GM19468 (cell line): ENCODE results near the gene NEO1.

Experiments
- ATAC-seq: cut with Tn5 transposase; IDR thresholded peaks from one replicate; pipeline ENCODE4 v1.9.1; 2021; ENCODE audit warnings: mild to moderate bottlenecking, moderate library complexity, moderate number of reproducible peaks; ENCODE audit not compliant: unreplicated experiment; ENCODE audit errors: extremely low read depth

Gene NEO1

DNA sequence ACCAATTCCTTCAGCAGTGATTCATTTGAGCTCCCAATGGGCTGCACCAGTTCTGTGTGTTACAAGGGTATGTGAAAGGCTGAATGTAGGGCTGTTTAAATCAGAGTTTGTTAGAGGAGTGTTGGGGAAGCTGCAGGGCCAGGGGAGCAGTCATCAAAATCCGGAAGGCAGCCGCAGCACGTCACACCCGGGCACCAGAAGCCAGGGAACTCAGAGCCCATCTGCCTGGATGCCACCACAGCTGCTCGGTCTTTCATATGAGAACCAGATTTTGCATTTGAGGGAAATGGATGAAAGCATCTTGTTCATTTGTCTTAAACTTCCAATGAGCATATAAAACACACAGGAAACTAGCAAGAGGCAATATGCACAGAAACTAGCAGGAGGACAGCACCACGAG lies 24.2 kb upstream of the NEO1 start:
- no peak for ATAC-seq

- no peak for ATAC-seq
Observed at GRCh38 chr15:73028831-73029451, 23.3 kb upstream of the NEO1 start.

DNA sequence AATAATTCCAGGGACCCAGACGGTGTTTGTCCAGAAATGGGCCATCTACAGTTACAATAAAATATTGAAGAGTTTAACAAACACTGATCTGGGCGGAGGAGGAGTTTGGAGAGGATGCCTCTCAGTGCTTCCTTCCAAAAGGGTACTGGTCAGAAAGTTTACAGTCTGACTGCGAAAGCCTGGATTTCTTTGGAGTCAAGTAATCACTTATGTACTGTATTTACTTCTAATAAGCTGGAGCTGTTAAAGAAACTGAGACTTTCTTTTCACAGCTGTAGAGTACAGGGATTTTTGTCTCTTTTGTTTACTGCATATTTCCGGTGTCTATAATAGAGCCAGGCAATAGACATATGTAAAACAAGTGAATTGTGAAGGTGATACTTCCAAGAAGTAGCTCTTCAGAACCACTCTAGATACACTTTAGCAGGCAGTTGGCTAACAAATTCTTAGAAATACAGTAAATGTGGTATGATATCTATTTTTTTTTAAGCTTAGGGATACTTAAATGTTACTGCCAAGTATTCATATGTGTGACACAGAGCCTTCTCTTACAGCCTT lies 22.1 kb upstream of the NEO1 start:
- ATAC-seq = no peak

DNA sequence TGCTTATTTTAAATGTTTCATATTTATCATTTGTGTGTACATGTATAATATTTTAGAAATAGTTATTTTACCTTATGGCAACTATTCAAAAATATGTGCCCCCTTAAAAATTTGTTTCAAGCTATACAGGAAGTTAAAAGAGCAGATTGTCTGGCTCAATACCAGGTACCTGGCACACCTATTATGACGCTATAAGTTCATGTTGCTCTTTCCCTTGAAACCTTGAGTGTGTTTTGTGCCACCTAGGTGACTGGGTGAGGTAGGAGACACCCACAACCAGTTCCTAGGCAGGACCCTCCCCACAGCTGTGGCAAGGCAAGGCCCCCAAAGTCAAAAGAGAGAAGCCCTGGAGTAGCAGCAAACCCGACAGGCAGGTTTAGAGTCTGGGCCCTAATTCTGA lies 20.6 kb upstream of the NEO1 start:
- no peak for ATAC-seq

GRCh38 chr15:73033611-73034010 lies 18.7 kb upstream of the NEO1 start:
- no peak for ATAC-seq

DNA sequence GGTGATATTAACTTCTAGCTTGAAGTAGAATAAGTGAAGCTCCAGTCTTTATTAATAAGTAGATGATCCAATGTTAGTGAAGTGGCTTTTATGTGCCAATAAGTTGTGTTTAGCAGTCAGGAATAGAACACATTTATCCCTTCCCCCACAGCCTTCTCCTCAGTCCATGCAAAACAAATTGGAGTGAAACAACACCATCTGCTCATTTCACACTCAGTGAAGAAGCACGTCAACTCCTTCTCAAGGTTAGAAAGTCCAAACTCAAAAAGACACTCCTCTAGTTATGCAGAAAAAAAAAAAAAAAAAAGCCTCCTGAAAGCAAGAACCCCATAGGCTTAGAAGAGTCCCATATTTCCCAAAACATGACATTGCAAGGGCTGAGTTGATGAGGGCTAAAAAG lies 18.0 kb upstream of the NEO1 start:
- no peak for ATAC-seq

- no peak for ATAC-seq
Observed at GRCh38 chr15:73035221-73035620, 17.0 kb upstream of the NEO1 start.

DNA sequence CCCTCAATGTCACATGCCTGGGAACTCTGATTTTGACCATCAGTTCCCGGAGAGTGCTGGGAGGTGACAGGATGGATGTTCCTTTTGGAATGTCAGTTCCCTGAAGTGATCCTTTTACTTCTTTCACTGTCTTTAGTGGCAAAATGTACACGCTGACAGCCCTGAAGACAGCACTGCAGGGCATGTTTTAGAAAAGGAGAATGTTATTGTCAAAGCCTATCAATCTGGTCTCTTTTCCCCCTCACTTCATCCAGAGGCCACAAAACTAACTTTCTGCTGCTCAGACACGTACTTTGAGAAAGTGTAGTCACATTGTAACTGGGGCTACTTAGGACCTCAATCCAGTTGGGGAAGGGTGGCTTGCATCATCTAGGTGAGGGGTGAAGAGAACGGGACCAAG lies 14.0 kb upstream of the NEO1 start:
- ATAC-seq = no peak

DNA sequence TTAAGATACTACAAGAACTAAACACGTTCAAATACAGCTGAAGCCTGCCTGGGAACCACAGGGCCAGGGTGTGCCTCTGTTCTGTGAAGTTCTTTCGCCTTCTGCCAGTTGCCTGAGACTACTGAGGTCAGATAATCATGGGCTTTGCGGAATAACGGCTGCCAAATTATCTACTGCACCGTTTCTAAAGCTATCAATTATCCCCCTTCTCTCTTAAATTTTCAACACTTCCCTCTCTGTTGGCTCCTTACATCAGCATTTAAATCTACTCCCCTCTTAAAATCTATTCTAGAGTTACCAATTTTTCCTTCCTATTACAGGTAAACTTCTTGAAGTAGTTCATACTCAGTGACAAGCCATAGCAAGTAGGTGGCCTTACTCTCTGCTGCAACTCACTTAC lies 6.2 kb upstream of the NEO1 start:
- no peak for ATAC-seq

DNA sequence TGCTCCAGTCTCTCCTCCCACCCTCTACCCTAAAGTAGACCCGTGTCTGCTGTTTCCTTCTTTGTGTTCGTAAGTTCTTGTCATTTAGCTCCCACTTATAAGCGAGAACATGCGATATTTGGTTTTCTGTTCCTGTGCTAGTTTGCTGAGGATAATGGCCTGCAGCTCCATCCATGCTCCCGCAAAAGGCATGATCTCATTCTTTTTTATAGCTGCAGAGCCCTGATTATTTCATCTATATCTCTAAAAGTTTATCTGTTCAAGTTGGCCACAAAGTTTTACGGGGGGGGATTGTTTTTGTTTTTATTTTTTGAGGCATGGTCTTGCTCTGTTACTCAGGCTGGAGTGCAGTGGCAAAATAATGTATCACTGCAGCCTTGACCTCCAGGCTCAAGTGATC lies 4.4 kb upstream of the NEO1 start:
- ATAC-seq = no peak

GRCh38 chr15:73048624-73049295 lies 3.5 kb upstream of the NEO1 start:
- no peak for ATAC-seq

GRCh38 chr15:73049564-73050215 lies 2.6 kb upstream of the NEO1 start:
- no peak for ATAC-seq

DNA sequence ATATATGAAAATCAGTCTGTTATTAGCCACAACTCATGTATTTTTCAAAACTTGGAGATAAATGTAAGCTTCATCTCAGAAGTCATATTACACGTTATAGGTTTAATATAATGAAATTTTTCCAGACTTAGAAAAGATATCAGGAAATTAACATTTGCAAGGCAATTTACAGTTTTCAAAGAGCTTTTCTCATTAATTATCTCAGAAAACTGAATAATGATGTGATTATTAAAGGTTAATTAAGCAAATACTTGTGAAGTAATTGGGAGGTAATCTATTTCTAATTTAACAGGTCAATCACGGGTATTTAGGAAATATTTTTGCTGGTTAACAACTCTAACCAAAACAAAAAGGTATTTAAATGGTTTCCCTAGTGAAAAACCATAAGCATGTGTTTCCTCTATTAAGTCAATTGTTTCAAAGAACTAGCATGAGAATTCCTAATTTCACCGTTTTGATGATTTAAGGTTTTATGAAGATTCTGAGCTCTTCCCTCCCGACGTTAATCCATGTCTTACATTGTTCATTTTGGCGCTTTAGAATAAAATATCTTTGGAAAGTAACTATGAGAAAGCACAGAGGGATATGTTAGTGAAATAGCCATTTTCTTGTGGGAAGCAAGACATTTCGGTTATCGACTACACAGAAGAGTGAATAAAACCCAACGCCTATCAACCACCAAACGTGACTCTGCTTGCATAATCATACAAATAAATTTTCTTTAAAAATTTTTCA lies 1.5 kb upstream of the NEO1 start:
- no peak for ATAC-seq

DNA sequence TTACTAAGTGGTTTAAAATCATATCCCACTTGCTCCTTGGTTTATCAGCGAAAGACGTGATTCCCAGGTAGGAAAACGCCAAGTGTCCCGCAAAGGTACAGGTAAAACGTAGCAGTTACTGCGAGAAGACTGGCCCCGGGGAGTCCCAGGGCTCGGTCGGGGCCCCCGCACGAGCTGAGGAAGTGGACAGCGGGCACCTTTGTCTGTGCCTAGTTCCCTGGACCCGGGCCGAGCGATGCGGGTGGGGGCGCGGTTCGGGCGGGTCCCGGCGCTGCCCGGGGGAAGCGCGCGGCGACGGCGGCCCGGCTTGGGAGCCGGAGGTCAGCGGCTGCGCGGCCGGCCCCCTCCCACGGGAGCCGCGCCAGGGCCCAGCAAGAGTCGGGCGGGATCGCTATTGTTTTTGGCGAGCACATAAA lies 864 bp upstream of the NEO1 start:
- no peak for ATAC-seq

- no peak for ATAC-seq
Observed at GRCh38 chr15:73052653-73053397, 562 bp downstream of the NEO1 start.

- ATAC-seq = no peak
Observed at GRCh38 chr15:73053398-73053723, 1.1 kb downstream of the NEO1 start.

GRCh38 chr15:73054417-73054953 lies 2.2 kb downstream of the NEO1 start:
- ATAC-seq = no peak

DNA sequence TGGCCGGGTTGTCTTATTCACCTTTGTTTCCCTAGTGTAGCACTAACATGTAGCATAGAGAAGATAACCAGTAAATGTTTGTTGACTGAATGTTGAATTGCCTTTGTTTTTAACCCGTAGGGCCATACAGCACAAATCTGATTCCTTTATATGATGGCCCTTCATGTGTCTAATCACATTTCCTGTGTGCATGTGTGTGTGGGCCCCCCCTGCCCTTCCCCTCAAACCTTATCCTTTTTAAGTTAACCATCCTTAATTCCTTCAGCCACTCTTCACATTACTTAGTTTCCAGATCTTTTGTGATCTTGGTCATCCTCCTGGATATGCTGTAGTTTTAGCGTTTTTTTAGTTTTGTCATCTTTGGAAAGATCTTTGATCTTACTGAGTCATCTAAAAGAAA lies 4.2 kb downstream of the NEO1 start:
- no peak for ATAC-seq

- ATAC-seq = no peak
Observed at GRCh38 chr15:73058437-73058836, 6.2 kb downstream of the NEO1 start.

- ATAC-seq = no peak
Observed at GRCh38 chr15:73065114-73065513, 12.9 kb downstream of the NEO1 start.
